GM18909 (cell line): ENCODE results near the gene ZNF749.

ENCODE experiments used
- ATAC-seq: cut with Tn5 transposase; IDR thresholded peaks from one replicate; pipeline ENCODE4 v1.9.1; 2021; ENCODE audit warnings: mild to moderate bottlenecking; ENCODE audit not compliant: unreplicated experiment, poor library complexity

The ZNF749 gene

DNA sequence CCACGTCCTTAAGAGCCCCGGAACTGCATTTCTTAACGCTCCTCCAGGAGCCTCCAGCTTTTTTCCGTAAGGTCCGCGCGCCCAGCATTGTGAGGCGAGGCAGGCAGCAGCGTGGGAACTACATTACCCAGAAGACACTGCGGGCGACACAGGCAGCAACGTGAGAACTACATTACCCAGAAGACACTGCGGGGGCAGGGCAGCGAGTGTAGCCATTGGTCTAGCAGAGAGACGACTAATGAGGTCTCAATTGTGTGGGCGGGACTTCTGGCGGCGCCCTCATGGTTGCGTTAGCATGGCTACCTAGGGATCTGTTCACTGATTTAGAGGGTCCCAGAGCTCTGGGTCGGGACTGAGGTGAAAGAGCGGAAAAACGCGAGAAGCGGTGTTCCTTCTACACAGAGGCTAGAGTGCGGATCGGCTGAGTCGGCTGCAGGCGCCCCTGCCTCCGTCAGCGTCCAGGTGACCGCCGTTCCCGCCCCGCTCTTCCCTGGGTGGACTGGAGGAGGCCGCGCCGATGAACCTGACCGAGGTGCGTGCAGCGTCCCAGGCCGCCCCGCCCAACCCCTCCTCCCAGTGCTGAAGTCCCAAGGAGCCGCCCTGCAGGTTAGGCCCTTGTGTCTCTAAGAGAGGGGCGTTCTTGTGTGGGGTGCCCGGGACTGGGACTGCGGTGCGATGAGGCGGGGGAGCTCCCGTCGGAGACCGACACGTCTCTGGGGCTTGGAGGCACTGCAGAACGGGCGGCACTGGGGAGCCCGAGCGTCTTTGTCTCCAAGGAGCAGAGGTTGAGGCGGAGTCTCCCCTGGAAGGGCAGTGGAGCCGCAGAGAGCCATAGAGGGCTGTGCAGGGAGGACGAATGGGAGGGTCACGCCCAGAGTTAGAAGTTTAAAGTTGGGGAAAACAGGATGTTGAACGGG is at the start of gene ZNF749:
Gene ZNF749 (plus strand): TSS at position 264 of the 917 bp plus-strand sequence. CDS start 254 bp downstream, at position 518.
- peak; percentile 98 for ATAC-seq

DNA sequence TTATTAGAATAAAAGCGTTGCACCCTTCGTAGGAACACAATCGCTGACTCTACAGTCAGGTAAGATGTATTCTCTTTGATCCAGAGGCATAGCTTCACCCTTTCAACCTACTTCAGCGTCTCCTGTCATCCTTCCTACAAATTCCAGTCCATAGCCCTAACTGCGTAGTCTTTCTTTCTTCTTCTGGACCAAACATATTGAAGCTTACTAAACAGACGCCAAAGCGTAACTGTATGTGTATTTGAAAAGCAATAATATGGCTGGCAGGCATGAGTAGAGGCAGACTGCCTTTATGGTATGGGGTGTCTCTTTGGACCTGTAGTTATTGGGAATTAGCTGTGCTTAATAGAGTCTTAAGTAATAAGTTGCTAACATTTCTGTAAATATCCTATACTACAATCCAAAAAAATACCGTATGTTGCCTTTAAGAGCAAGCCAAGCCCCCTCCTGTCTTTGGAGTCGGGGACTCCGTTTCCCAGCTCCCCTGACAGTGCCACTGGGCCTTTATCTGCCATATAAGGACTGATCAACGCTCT is 45.9 kb upstream of the ZNF749 start:
- no peak for ATAC-seq

DNA sequence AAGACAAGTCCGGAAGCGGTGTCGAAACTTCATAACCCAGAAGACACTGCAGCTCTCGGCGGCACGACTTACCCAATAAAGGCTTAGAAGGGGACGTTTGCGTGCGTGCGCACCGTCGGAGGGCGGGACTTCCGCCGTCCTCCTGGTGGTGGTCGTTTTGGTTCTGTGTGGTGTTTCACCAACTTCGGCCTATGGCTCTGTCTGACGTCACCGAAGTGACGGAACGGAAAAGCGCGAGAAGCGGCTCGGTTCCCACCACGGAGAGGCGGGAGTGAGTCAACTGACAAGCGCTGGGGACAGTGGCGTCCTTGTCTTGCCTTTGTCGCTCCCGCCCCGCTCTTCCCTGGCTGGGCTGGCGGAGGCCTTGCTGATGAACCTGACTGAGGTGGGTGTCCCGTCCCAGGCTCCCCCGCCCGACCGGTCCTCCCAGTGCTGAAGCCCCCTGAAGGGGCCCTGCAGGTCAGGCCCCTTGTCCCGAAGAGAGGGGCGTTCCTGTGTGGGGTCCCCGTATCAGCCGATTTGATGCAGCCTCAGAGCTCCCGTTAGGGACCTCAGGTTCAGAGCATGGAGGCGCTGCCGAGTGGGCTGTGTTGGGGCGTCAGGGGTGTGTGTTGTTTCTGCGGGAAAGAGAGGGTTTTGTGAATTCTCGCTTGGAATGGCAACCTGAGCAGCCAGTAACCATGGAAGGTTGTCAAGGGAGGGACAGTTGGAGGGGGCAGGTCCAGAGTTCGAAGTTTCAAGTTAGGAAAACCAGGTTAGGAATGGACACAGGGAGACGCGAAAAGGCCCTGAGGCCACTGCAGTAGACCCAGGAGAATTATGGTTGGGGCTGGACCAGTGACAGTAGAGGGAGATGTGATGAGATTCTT is 45.2 kb upstream of the ZNF749 start, which contains the start of gene ZNF548:
Gene ZNF548 (plus strand): TSS at position 125 of the 869 bp plus-strand sequence. CDS start 246 bp downstream, at position 371.
- ATAC-seq = peak; percentile 98

DNA sequence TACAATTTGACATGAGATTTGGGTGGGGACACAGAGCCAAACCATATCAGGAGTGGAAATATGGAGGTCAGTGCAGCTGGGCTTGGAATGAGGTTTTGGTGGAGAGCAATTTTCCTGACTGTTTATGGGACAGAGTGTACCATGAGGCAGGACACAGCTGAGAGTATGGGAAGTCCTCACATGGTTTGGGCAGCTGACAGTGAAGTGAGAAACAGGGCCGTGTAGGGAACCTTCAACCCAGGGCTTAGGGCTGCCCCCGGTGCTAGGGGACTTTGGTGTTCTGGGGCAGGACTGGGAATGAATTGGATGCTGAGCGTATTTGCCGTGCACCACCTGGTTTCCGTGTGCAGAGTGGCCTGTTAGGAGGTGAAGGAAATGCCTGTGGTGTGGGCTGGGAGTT is 39.4 kb upstream of the ZNF749 start:
- ATAC-seq = no peak

DNA sequence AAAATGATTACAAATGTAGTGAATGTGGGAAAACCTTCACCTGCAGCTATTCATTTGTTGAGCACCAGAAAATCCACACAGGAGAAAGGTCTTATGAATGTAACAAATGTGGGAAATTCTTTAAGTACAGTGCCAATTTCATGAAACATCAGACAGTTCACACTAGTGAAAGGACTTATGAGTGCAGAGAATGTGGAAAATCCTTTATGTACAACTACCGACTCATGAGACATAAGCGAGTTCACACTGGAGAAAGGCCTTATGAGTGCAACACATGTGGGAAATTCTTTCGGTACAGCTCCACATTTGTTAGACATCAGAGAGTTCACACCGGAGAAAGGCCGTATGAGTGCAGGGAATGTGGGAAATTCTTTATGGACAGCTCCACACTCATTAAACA is 36.3 kb upstream of the ZNF749 start:
- no peak for ATAC-seq

DNA sequence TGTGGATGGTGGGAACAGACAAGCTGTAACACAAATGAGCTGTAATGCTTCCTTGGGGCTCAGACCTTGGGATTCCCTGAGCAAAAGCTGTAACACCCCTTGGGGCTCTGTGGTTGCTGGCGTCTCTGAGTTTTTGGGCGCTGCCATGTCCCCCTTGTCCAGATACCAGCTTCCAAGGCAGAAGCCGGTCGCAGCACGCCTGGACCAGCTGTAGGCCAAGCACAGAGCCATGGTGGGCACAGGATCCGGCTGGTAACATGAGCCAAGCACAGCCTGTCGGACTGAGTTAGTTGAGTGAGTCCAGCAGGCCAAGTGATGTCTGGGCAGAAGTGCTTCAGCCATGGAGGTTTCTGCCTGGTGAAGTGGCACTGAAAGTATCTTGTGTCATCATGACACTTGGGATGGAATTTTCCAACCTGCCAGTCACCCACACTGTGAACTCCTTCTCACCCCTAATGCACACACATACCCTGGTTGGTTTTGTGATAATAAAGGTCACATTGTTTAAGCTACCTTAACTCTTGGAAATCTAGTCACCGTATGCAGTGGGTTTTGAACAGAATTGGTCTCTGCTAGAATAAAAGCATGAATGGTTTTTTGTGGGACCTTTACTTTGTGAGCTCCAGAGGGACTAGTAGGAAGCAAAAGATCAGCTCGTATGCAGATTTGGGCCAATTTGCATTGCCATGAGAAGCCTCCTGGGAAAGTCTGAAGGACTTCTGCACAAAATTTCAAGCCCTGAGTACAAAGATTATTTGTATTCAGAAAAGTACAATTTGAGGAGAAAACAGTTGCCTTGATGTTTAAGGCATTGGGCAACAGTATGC is 31.2 kb upstream of the ZNF749 start:
- ATAC-seq = no peak

DNA sequence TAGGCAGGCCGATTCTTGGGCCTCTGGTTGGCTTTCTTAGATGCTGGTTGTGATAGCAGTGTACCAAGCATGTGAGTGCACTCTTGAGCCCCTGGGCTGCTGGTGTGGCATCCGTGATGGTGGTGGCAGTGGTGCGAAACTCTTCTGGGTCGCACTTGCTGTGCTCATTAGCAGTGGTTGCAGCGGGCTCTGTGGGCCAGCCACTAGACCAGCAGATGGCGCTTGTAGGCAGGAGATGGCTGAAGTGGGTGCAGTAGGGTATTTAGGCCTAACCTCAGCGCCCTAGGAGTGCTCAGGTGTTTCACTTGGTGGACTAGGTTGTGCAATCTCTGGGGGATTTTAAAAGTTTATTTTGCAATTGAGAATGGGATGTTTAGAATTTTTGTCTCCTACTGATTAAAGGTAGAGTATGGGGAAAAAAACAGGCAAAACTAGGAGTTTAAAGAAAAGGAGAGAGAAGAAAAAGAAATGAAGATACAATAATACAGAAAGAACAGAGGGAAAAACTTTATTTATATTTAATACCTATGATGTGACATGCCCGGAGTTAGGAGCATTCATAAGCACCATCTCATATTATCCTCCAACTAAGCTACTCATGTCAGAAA is 28.5 kb upstream of the ZNF749 start:
- ATAC-seq = no peak

DNA sequence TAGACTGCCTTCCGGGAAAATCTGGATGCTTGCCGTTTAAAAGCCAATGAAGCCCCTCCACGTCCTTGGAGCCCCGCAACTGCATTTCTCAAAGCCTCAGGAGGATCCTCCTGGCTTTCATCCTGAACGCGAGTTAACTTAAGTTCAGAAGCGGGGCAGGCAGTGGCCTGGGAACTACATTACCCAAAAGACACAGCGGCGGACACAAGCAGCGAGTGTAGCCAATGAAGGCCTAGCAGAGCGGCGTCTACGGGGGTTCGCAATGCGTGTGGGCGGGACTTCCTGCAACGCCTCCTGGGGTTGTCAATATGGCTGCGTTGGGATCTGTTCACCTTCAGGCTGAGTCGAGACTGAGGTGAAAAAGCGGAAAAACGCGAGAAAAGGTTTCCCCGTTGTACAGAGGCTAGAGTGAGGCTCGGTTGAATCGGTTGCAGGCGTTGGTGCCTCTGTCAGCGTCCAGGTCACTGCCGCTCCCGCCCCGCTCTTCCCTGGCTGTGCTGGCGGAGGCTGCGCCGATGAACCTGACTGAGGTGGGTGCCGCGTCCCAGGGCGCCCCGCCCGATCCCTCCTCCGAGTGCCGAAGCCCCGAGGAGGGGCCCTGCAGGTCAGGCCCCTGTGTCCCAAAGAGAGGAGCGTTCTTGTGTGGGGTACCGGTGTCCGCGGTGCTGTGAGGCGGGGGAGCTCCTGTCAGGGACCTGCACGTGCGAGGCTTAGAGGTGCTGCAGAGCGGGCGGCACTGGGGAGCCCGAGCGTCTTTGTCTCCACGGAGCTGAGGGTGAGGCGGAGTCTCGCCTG is 24.1 kb upstream of the ZNF749 start, which contains the start of gene ZNF17:
Gene ZNF17 (plus strand): TSS at position 285 of the 795 bp plus-strand sequence. CDS start 2,455 bp downstream, outside the sequence.
- peak; percentile 98 for ATAC-seq

DNA sequence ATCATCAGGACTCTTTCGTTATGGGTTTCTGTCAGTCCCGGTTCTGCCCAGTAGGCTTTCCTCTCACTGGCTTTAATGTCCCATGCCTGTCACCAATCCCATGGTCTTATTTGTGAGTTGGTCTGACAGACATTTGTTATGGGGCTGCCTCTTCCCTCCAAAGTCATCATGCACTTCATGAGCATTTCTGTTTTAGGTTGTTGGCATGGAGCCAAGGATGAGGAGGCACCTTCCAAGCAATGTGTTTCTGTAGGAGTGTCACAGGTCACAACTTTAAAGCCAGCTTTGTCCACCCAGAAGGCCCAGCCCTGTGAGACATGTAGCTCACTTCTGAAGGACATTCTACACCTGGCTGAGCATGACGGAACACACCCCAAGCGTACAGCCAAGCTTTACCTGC is 15.7 kb upstream of the ZNF749 start:
- ATAC-seq = no peak

DNA sequence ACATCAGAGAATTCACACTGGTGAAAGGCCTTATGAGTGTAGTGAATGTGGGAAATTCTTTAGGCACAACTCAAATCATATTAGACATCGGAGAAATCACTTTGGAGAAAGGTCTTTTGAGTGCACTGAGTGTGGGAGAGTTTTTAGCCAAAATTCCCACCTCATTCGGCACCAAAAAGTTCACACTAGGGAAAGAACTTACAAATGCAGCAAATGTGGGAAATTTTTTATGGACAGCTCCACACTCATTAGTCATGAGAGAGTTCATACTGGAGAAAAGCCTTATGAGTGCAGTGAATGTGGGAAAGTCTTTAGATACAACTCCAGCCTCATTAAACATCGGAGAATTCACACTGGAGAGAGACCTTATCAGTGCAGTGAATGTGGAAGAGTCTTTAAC is 14.1 kb upstream of the ZNF749 start:
- no peak for ATAC-seq

DNA sequence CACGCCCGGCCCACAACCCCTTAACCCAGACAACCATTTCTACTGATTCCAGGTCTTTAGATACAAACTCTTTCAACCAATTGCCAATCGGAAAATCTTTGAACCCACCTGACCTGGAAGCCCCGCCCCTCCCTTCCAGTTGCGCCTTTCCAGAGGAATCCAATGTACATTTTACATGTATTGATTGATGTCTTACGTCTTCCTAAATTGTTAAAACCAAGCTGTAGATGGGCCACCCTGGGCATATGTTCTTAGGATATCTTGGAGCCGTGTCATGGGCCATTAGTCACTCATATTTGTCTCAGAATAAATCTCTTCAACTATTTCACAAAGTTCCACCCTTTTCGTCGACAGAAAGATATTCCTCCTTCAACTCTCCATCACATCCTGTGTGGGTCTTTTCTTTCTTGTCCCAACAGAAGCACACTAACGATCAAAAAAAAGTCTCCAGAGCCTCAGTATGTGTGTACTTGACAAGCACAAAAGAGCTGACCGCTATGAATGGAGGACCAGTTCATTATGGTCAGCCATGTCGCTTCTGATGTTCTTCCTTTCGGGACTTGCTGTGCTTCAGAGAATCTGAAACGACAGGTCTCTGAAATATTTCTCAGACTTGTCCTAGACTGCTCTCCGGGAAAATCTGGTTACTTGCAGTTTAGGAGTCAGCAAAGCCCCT is 601 bp upstream of the ZNF749 start:
- ATAC-seq = peak; percentile 14

DNA sequence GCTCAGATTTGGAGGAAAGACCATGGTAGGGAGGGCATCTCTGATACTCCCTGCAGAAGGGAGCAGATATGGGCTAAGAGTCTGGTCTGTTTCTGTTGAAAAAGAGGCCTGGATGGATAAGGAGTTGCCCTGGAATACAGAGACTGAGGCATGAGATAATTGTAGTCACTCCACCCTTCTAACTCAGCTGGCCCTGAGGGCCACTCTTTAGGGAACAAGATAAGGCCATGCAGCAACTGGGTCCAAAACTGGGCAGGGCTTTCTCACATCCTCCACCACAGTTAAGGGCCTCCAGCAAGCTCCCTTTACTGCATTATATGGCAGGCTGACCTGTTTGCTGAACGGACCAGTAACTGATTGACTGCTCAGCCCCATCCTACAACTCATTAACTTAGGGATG is 1.3 kb downstream of the ZNF749 start:
- no peak for ATAC-seq

DNA sequence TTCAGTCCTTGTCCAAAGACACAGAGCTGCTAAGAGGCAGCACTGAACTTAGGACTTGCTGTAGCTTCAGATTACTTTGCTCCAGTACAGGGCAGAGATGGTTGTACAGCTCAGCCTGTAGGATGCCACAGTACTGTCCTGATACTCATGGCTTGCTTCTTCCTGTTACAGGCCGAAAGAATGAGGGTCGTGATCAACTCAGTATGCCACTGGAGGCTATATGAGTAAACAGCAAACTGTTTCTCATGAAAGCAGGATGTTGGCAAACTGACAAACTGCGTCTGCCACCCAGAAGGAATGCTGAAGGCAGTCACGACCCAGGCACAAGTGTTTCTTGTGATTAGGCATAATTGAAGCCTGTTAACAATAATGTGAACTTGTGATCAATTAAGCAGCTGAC is 2.8 kb downstream of the ZNF749 start:
- ATAC-seq = no peak

DNA sequence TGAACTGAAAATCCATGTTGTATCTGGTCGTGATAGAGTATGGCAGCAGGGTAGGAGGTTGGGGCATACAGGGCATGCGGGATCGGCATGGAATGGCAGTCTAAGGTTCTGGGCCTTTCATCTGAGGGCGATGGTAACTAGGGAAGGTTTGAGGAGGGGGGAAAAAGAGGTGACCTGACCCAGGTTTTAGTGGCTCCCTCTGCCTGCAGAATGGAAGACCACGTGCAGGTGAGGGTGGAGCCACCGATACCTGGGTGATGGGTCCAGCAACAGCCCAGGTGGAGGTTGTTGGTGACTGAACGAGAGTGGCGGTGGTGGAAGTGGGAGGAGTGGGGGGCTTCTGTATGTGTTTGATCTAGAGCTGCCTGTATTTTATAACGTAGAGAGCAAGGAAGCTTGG is 3.8 kb downstream of the ZNF749 start:
- ATAC-seq = no peak

DNA sequence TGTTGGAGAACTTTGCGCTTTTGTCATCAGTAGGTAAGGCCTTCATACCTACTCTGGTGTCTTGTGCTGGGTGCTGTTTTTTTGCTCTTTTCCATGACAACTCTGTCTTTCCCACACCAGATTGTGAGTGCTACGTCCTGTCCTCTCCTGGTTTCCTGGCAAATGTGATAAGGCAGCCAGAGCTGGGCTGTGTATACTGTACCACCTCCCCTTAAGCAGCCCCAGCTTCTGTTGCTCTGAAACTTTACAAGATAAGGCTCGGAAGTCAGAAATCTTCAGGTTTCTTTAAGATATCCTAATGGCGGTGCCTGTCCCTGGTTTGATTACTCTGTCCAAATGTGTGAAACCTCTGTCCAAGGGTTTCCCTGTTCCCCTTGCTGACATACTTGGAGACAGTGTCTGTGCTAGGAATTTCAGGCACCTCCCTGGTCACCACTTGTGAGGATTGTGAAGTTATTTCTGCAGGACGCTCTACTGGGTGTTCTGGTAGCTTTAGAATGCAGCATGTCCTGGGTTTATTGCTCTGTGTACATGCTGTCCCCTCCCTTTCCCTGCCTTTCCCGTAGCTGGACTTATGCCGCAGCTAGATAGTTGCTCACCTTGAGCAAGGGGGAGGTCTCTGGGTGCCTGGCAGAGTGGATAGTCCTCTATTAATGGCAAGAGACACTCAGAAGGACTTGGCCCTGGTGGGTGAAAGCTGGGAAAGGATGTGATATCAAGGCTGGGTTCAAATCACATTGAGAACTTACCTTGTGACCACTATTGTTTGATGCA is 7.0 kb downstream of the ZNF749 start:
- ATAC-seq = no peak

DNA sequence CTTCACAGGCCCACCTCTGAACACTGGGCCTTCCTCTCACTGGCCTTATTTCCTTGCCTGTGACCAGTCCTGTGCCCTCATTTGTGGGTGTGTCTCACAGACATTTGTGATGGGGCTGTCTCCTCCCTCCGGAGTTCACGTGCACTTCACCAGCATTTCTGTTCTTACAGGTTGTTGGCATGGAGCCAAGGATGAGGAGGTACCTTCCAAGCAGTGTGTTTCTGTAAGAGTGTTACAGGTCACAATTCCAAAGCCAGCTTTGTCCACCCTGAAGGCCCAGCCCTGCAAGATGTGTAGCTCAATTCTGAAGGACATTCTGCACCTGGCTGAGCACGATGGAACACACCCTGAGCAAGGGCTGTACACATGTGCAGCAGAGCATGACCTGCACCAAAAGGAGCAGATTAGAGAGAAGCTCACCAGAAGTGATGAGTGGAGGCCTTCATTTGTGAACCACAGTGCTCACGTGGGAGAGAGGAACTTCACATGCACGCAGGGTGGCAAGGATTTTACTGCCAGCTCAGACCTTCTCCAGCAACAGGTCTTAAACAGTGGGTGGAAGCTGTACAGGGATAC is 8.1 kb downstream of the ZNF749 start:
- no peak for ATAC-seq

DNA sequence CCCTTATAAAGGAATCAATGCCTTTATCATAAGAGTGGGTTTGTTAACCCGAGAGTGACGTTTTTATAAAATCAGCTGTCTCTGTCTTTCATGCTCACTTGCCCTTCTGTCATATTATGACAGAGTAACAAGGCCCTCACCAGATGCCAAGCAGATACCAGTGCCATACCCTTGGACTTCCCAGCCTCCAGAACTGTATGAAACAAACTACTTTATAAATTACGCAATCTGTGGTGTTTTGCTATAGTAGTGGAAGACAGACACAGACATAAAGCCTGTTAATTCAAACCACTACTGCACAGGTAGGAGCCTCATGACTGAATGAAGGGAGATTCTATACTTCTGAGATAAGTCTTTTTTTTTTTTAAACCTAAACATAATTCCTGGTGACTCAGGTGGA is 17.2 kb downstream of the ZNF749 start:
- ATAC-seq = no peak
